CD14-positive monocyte (primary cell): ENCODE data around the gene TGM5. TPM values are rescaled to one million over a fixed set of nuclear protein-coding genes. Genes with fewer than 3 reads are reported as not detected.
"Not testable (repeated sequence)": the region's sequence is repeated elsewhere in the genome, so short reads cannot be mapped to it uniquely, and the experiment has no call there.

Experiments
- DNase-seq, 3 donors: peaks; one replicate each; pipeline ENCODE4 v3.0.0-alpha.2; 2011 to 2022
- H2AFZ ChIP-seq: 2 replicates; pipeline ENCODE4 v1.6.0; 2012; ENCODE audit warnings: mild to moderate bottlenecking, low read depth, low read length, inconsistent platforms; ENCODE audit not compliant: insufficient read depth, poor library complexity, severe bottlenecking
- H3K27ac ChIP-seq, 2 donors: 1 replicate in 1 of 2; 2 replicates in 1 of 2; pipeline ENCODE4 v1.5.1; 2012 to 2013; ENCODE audit warnings: low read length in 2 of 2, control low read depth in 1 of 2, inconsistent platforms in 1 of 2, low read depth in 1 of 2, mild to moderate bottlenecking in 1 of 2
- H3K27me3 ChIP-seq, 2 donors: one replicate each; pipeline versions ENCODE4 v1.6.0 to v1.6.1; 2011 to 2013; ENCODE audit warnings: low read length in 2 of 2; ENCODE audit not compliant: control insufficient read depth in 2 of 2, insufficient read depth in 2 of 2
- H3K36me3 ChIP-seq, 2 donors: replicated peaks in 1 of 2; 1 replicate in 1 of 2; 2 replicates in 1 of 2; pipeline versions ENCODE4 v1.5.1 to v1.6.1; 2012 to 2013; ENCODE audit warnings: low read length in 2 of 2, control low read depth in 1 of 2, inconsistent platforms in 1 of 2, mild to moderate bottlenecking in 1 of 2; ENCODE audit not compliant: insufficient read depth in 2 of 2, control insufficient read depth in 1 of 2
- H3K4me1 ChIP-seq, 2 donors: 1 replicate in 1 of 2; 2 replicates in 1 of 2; pipeline versions ENCODE4 v1.5.1 to v1.6.1; 2012 to 2013; ENCODE audit warnings: low read length in 2 of 2, control low read depth in 1 of 2, inconsistent platforms in 1 of 2, mild to moderate bottlenecking in 1 of 2, moderate library complexity in 1 of 2; ENCODE audit not compliant: insufficient read depth in 2 of 2, control insufficient read depth in 1 of 2
- H3K4me2 ChIP-seq: replicated peaks from 2 replicates; pipeline ENCODE3; 2012; ENCODE audit warnings: low read length, moderate library complexity, mild to moderate bottlenecking; ENCODE audit not compliant: poor library complexity, severe bottlenecking; ENCODE audit errors: extremely low read depth
- H3K4me3 ChIP-seq, 3 experiments: fragments of 200-600 bp in 1 of 3; sonication (generic) in 1 of 3; replicated peaks in 1 of 3; 1 replicate in 2 of 3; 2 replicates in 1 of 3; pipeline ENCODE4 v1.5.1; 2011 to 2013; ENCODE audit warnings: low read length in 3 of 3, mild to moderate bottlenecking in 3 of 3, control low read depth in 2 of 3, low read depth in 2 of 3, inconsistent platforms in 1 of 3, moderate library complexity in 1 of 3
- H3K79me2 ChIP-seq: 2 replicates; pipeline ENCODE4 v1.6.0; 2012; ENCODE audit warnings: mild to moderate bottlenecking, control low read depth, inconsistent platforms, low read length, moderate library complexity; ENCODE audit not compliant: insufficient read depth
- H3K9ac ChIP-seq: 2 replicates; pipeline ENCODE4 v1.6.0; 2017; ENCODE audit warnings: low read length, mild to moderate bottlenecking; ENCODE audit not compliant: insufficient read depth, poor library complexity, severe bottlenecking
- H3K9me3 ChIP-seq, 2 donors: replicated peaks in 1 of 2; 1 replicate in 1 of 2; 2 replicates in 1 of 2; pipeline versions ENCODE4 v1.5.1 to v1.6.1; 2012 to 2013; ENCODE audit warnings: low read length in 2 of 2, control low read depth in 1 of 2; ENCODE audit not compliant: control insufficient read depth in 1 of 2, insufficient read depth in 1 of 2
- H4K20me1 ChIP-seq: 2 replicates; pipeline ENCODE4 v1.6.0; 2012; ENCODE audit warnings: mild to moderate bottlenecking, low read length, control low read depth, moderate library complexity; ENCODE audit not compliant: insufficient read depth
- H3K27ac Mint-ChIP-seq, 7 donors: one replicate each; pipeline ENCODE4 v1.8.0; 2020; ENCODE audit warnings: mild to moderate bottlenecking in 7 of 7, mixed read lengths in 7 of 7, moderate library complexity in 6 of 7, inconsistent platforms in 2 of 7
- H3K27me3 Mint-ChIP-seq, 3 donors: one replicate each; pipeline ENCODE4 v1.8.0; 2021 to 2022; ENCODE audit warnings: low read depth in 3 of 3, mild to moderate bottlenecking in 3 of 3, mixed read lengths in 3 of 3, moderate library complexity in 3 of 3, inconsistent platforms in 1 of 3
- H3K36me3 Mint-ChIP-seq, 2 donors: one replicate each; pipeline ENCODE4 v1.8.0; 2020; ENCODE audit warnings: mixed read lengths in 2 of 2, inconsistent platforms in 1 of 2, mild to moderate bottlenecking in 1 of 2
- H3K4me1 Mint-ChIP-seq: one replicate; pipeline ENCODE4 v1.8.0; 2020; ENCODE audit warnings: mild to moderate bottlenecking, mixed read lengths
- H3K4me3 Mint-ChIP-seq, 2 donors: one replicate each; pipeline ENCODE4 v1.8.0; 2020; ENCODE audit warnings: mild to moderate bottlenecking in 2 of 2, mixed read lengths in 2 of 2, moderate library complexity in 1 of 2
- H3K9me3 Mint-ChIP-seq, 7 donors: one replicate each; pipeline ENCODE4 v1.8.0; 2020 to 2022; ENCODE audit warnings: mixed read lengths in 7 of 7, mild to moderate bottlenecking in 6 of 7, moderate library complexity in 6 of 7, inconsistent platforms in 2 of 7
- CTCF ChIP-seq: fragments of 200-600 bp; IDR thresholded peaks from one replicate; pipeline ENCODE4 v1.8.0; 2022; ENCODE audit warnings: antibody characterized with exemption, mild to moderate bottlenecking
- WGBS: methylation state at CpG from one replicate; pipeline ENCODE4 v1.1.5; 2013; ENCODE audit warnings: missing lambda C conversion rate; ENCODE audit not compliant: insufficient coverage; 5-methylcytosine and 5-hydroxymethylcytosine counted together
- intact Hi-C, 2 donors: fragments of 100-400 bp; cut with micrococcal nuclease; formaldehyde crosslinking; loops; one replicate each; pipeline versions ENCODE4 v1.15.0 to v1.15.1; 2023
- polyA plus RNA-seq, 3 donors: library from polyadenylated mRNA; depleted of rRNA in 1 of 3; unstranded in 2 of 3; stranded (reverse) in 1 of 3; fragments of 300-500 nt in 2 of 3; fragments of >200 nt in 1 of 3; fragmentation: Illumina TruSeq in 2 of 3; gene quantifications; 1 replicate in 2 of 3; 2 replicates in 1 of 3; pipeline ENCODE4 v1.2.3, GENCODE V29; 2012 to 2021

Gene TGM5
- polyA plus RNA-seq, 3 donors: not detected

- H3K27ac Mint-ChIP-seq: no peak overlapping the region
- Histone ChIP-seq H4K20me1 (no peaks in the 10 kb centered on the region), H3K9me3 (no peaks in the 10 kb centered on the region), H3K4me2 (no peak overlapping the region), H3K79me2 (no peaks in the 10 kb centered on the region), H3K27me3 (peaks cover 7 to 20% of the 10 kb centered on the region in 2 donors), H3K27ac (no peak overlapping the region), H3K9ac (no peak overlapping the region), H3K4me3 (no peak overlapping the region), H2AFZ (no peak overlapping the region), H3K4me1 (no peaks in the 10 kb centered on the region), H3K36me3 (no peaks in the 10 kb centered on the region)
- DNase-seq: no peak
- 97% methylated on average over 5 of the region's 12 CpGs for WGBS
- H3K4me3 Mint-ChIP-seq: peak overlapping the region in 1 of 2 donors; percentile 40
- peaks cover 12 to 38% (median 15%) of the 10 kb centered on the region in 3 donors for H3K27me3 Mint-ChIP-seq
- H3K4me1 Mint-ChIP-seq: no peaks in the 10 kb centered on the region
- no peak for TF ChIP-seq CTCF
- H3K9me3 Mint-ChIP-seq: peaks cover 0 to 3% (median 0%) of the 10 kb centered on the region in 7 donors
- no peaks in the 10 kb centered on the region for H3K36me3 Mint-ChIP-seq
- intact Hi-C loops: no loop called here
Observed at GRCh38 chr15:43292375-43293078, 25.8 kb upstream of the TGM5 start.

- H3K9me3 ChIP-seq, H3K27ac Mint-ChIP-seq, H3K4me1 ChIP-seq, H3K79me2 ChIP-seq, DNase-seq, H3K27ac ChIP-seq, H3K36me3 Mint-ChIP-seq, H3K9me3 Mint-ChIP-seq, H3K36me3 ChIP-seq, intact Hi-C loops, H3K4me3 ChIP-seq, H3K4me1 Mint-ChIP-seq, H3K4me2 ChIP-seq, H4K20me1 ChIP-seq, H3K4me3 Mint-ChIP-seq, H2AFZ ChIP-seq, H3K9ac ChIP-seq: not testable (repeated sequence)
- peaks cover 5 to 17% of the 10 kb centered on the region in 2 donors for H3K27me3 ChIP-seq
- peaks cover 10 to 29% (median 15%) of the 10 kb centered on the region in 3 donors for H3K27me3 Mint-ChIP-seq
- WGBS: no CpG with 5 or more reads among the region's 3 CpGs
Observed at GRCh38 chr15:43289656-43290055, 22.9 kb upstream of the TGM5 start.
